ENCODE measurements around the gene TNFRSF19. TPM values are rescaled to one million over a fixed set of nuclear protein-coding genes. Genes with fewer than 3 reads are reported as not detected.

TNFRSF19 gene
- total and polyA plus RNA-seq, 2 of the 13 experiments (the other 11 are each of a cell fraction or from before 2014, with no cell fraction given): 75.3 to 77.7 TPM

GRCh38 chr13:23579072-23579895 is 9.1 kb downstream of the TNFRSF19 start (continued):
- TF ChIP-seq KDM5A (IDR thresholded peaks at IDR 0.05; ENCODE audit: borderline replicate concordance, low read length) (peak; percentile 18; the same call in 1 of the 2 replicates), ZFYVE20 (CRISPR knock-in tag; IDR thresholded peaks at IDR 0.05; ENCODE audit: borderline replicate concordance, low read depth) (no peak), TBP (CRISPR knock-in tag; IDR thresholded peaks at IDR 0.05) (no peak), ZNF337 (CRISPR knock-in tag; IDR thresholded peaks at IDR 0.05; ENCODE audit: borderline replicate concordance, low read depth) (no peak), KMT2A (CRISPR knock-in tag; IDR thresholded peaks at IDR 0.05) (peak; percentile 17), ZNF530 (CRISPR knock-in tag; IDR thresholded peaks at IDR 0.05; ENCODE audit: low read depth) (no peak), SMAD3 (CRISPR knock-in tag; IDR thresholded peaks at IDR 0.05) (0 out of 2 replicates have a peak, but pooled peaks have one; percentile 20), SIN3B (IDR thresholded peaks at IDR 0.05; ENCODE audit: low read length) (no peak), ZNF652 (CRISPR knock-in tag; IDR thresholded peaks at IDR 0.05; ENCODE audit: borderline replicate concordance, low read depth) (no peak), CBX2 (IDR thresholded peaks at IDR 0.05; ENCODE audit: low read depth, low read length) (no peak), CBX2 (CRISPR knock-in tag; IDR thresholded peaks at IDR 0.05; ENCODE audit: low read depth) (no peak), REPIN1 (CRISPR knock-in tag; IDR thresholded peaks at IDR 0.05; ENCODE audit: borderline replicate concordance, low read depth) (no peak), ZNF367 (CRISPR knock-in tag; IDR thresholded peaks at IDR 0.05; ENCODE audit: borderline replicate concordance) (no peak), ZBTB39 (CRISPR knock-in tag; IDR thresholded peaks at IDR 0.05) (no peak), ELF3 (CRISPR knock-in tag; IDR thresholded peaks at IDR 0.05) (no peak), ZNF496 (CRISPR knock-in tag; IDR thresholded peaks at IDR 0.05; ENCODE audit: insufficient replicate concordance) (no peak), HMGXB4 (CRISPR knock-in tag; IDR thresholded peaks at IDR 0.05; ENCODE audit: borderline replicate concordance in 1 of 2, low read depth in 1 of 2) (peak in 1 of 2 experiments; percentile 71), STAT5B (CRISPR knock-in tag; IDR thresholded peaks at IDR 0.05) (0 out of 2 replicates have a peak, but pooled peaks have one; percentile 7), ZNF512 (CRISPR knock-in tag; IDR thresholded peaks at IDR 0.05) (no peak), SMARCC2 (IDR thresholded peaks at IDR 0.05) (no peak), RFX3 (CRISPR knock-in tag; IDR thresholded peaks at IDR 0.05) (0 out of 2 replicates have a peak, but pooled peaks have one; percentile 41), GZF1 (CRISPR knock-in tag; IDR thresholded peaks at IDR 0.05) (no peak), ZNF253 (CRISPR knock-in tag; IDR thresholded peaks at IDR 0.05; ENCODE audit: borderline replicate concordance) (no peak), CHD4 (IDR thresholded peaks at IDR 0.05; ENCODE audit: borderline replicate concordance, low read length) (no peak), ATF7-NPFF (CRISPR knock-in tag; IDR thresholded peaks at IDR 0.05; ENCODE audit: low read depth) (no peak; the same call in 1 of the 2 replicates)
